ENCODE measurements around the gene RBM38.

- TF ChIP-seq CTCF (IDR thresholded peaks at IDR 0.05) (no peak), POLR2A (IDR thresholded peaks at IDR 0.05) (no peak)
Measured at GRCh38 chr20:57442158-57442887, 51.1 kb downstream of the RBM38 start.

Measured in esophagus squamous epithelium (tissue), 4 donors.